Peyer's patch (tissue), 4 donors: ENCODE results near the gene PEX10.

Source experiments
- POLR2A ChIP-seq, 2 donors: fragments of 450-650 bp; IDR thresholded peaks; one replicate each; pipeline ENCODE4 v1.5.1; 2017; ENCODE audit warnings: antibody characterized with exemption in 2 of 2, mild to moderate bottlenecking in 2 of 2, moderate library complexity in 2 of 2
- TF ChIP-seq, protein P1 (sequence below), 6 experiments: fragments of 450-650 bp in 4 of 6; fragments of 200-600 bp in 2 of 6; sonication (generic) in 1 of 6; IDR thresholded peaks; one replicate each; pipeline ENCODE4 v1.5.1; 2017 to 2019; ENCODE audit warnings: antibody characterized with exemption in 6 of 6, mild to moderate bottlenecking in 3 of 6, moderate library complexity in 1 of 6

DNA sequence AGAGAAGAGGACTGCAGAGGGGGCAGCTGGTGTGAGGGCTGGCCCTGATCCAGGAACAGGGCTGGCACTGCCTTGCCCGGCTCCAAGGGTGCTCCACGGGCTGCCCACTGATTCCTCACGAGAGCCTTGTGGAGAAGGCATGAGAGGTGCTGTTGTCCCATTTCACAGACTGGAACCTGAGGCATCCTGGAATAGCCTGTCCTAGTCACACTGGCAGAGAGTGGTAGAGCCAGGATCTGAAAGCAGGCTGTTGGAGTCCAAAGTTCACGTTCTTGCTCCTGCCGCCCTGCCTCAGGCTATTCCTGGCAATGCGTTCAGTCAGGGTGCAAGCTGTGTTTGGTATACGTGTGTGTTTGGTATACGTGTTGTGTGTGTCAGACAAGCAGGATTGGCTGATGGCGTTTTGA lies 18.9 kb downstream of the PEX10 start:
- peak in 1 of 2 donors; percentile 33 for TF ChIP-seq POLR2A (IDR thresholded peaks at IDR 0.05)
- TF ChIP-seq, protein P1, sequence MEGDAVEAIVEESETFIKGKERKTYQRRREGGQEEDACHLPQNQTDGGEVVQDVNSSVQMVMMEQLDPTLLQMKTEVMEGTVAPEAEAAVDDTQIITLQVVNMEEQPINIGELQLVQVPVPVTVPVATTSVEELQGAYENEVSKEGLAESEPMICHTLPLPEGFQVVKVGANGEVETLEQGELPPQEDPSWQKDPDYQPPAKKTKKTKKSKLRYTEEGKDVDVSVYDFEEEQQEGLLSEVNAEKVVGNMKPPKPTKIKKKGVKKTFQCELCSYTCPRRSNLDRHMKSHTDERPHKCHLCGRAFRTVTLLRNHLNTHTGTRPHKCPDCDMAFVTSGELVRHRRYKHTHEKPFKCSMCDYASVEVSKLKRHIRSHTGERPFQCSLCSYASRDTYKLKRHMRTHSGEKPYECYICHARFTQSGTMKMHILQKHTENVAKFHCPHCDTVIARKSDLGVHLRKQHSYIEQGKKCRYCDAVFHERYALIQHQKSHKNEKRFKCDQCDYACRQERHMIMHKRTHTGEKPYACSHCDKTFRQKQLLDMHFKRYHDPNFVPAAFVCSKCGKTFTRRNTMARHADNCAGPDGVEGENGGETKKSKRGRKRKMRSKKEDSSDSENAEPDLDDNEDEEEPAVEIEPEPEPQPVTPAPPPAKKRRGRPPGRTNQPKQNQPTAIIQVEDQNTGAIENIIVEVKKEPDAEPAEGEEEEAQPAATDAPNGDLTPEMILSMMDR (IDR thresholded peaks at IDR 0.05) = no peak
